ENCODE data around the gene GRIK3.
A peak's percentile ranks its signal among the peaks of the same experiment; 100 is the strongest.
"Not testable (repeated sequence)": the region's sequence is repeated elsewhere in the genome, so short reads cannot be mapped to it uniquely, and the experiment has no call there.

GRIK3 gene

DNA sequence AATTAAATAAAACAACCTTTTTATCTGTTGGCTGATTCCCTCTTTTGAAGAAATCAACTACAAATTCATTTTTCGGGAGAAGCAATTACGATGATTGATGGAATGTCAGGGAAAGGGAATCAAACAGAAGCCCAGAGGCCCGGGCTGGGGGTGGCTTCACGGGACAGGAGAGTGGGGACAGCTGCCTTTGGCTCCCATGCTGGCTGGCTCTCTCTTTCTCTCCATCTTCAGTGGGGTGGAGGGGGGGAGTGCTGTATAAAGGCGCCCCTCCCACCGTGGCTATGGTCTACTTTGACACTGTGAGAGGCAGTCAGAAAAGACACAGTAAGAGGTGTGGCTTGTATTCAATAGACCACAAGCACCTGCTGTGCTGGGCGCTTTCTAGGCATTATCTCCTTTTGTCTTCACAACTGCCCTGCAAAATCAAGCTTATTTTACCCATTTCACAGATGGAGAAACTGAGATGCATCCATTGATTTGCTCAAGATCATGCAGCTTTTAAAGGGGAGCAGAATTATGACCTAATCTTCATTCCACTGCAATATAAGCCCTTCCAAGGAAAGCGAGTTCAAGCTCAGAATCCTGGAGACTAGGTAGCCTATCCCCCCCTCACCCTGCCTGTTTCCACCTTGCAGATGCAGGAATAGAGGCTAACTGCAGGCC, 92.9 kb downstream of the GRIK3 start:
- no peak for DNase-seq (ENCODE audit: low read depth)

DNA sequence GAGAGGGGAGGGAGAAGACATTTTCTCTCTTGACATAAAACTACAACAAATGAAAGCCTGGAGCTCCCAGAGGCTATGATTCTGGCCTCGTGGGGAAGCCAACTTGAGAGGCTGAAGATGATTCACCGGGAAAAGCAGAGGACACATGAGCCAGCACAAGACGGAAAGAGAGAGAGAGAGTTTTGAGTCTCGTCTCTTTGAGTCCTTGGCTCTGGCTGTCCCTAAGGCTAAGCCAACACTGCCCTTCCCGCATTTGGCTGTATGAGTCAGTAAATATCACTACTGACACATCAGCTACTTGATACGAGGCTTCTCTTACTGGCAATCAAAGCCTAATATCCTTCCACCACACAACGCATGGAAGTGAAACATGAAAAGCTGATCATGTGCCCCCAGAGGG, 95.5 kb downstream of the GRIK3 start:
- no peak for DNase-seq (ENCODE audit: low read depth)

DNA sequence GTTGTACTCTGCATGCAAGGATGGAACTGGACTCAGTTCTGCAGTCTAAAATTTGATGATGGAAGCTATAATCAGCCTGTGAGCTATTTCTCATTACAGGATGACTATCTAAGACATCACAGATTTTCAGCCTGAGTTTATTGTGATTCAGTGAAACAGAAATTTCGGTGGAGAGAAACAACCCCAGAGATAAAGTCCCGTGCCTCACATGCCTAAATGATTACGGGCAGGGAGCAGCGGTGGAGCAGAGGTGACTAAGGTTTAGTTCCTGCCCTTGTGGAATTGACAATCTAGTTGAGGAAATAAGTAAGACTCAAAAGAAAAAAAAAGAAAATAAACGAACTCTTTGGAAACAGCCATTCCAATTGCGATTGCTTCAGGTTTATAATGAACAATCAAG, 96.9 kb downstream of the GRIK3 start:
- no peak for DNase-seq (ENCODE audit: low read depth)

DNA sequence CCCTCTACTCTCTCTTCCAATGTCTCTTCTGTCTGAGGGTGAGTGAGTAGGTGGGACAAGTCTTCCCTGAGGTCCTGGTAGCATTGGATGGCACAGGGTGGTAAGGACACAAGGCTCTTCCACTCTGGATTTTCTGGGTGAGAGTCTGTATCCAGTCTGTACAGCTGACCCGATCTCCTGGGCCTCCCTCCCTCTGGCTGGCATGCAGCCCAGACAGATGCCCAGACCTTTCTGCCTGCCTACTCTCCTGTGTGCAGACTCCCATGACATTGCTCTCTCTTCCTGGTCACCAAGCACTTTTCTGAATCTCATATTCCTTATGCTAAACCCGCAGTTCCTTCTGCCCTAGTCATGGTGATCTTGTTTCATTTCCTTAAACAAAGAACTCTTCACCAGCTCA, 100.3 kb downstream of the GRIK3 start:
- no peak for DNase-seq (ENCODE audit: low read depth)

DNA sequence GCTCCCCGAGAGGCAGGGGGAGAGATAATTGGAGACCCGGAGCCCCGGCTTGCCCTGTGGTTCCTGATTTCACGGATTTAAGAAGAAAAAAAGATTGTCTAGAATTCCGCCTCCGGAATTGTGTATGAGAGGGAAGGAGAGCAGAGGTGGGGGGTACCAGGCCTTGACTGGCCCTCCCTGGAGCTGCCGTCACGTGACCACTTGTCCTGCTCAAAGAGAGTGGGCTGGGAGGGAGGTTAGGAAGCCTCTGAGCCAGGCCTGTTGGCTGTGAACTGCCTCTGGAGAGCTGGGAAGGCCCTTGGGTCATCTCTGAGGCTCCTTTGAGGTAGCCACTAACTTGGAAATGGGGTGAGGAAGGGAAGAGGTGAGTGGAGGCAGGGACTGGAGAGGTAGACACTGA, 106.5 kb downstream of the GRIK3 start:
- DNase-seq (ENCODE audit: low read depth): no peak

DNA sequence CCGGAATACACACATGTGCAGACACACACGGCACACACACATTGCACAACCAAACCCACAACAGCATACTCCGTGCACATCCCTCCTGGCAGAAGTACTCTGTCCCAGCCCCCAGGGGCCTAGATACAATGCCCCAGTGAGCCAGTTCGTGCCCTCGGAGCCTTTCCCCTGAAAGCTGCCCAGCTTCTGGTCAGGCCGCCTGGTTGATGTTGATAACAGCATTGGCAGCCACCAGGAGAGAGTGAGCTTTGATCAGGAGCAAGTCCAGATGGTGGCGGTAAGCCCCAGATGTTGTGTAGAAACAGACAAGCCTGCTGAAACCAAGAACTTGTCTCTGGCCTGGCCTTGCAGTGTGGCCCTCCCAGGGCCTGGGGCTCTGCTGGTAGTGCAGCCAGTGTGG, 109.1 kb downstream of the GRIK3 start:
- DNase-seq (ENCODE audit: low read depth): no peak

DNA sequence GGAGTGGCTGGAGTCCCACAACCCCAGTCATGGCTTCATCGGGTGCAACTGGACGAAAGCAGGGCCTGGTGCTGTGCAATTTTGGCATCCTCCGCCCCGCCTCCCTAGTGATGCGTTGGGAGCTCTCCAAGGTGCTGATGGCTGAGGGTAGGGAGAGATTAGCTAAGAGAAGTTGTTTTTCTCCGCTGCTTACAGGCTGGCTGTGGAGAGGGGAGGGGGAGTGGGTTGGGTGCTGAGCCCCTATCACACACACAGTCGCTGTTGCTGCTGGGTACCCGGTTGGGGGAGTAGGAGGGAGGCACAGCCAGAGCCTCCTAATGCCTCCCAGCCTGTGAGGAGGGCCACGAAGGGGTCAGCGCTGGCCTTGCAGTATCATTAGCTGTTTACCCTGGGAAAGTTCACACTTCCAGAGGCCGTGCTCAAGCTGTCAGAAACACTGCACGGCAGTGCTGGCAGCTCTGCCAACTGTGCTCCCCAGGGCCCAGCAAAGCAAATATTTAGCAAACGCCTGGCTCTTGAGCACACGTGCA, 110.0 kb downstream of the GRIK3 start:
- peak; percentile 23 for DNase-seq (ENCODE audit: low read depth)

DNA sequence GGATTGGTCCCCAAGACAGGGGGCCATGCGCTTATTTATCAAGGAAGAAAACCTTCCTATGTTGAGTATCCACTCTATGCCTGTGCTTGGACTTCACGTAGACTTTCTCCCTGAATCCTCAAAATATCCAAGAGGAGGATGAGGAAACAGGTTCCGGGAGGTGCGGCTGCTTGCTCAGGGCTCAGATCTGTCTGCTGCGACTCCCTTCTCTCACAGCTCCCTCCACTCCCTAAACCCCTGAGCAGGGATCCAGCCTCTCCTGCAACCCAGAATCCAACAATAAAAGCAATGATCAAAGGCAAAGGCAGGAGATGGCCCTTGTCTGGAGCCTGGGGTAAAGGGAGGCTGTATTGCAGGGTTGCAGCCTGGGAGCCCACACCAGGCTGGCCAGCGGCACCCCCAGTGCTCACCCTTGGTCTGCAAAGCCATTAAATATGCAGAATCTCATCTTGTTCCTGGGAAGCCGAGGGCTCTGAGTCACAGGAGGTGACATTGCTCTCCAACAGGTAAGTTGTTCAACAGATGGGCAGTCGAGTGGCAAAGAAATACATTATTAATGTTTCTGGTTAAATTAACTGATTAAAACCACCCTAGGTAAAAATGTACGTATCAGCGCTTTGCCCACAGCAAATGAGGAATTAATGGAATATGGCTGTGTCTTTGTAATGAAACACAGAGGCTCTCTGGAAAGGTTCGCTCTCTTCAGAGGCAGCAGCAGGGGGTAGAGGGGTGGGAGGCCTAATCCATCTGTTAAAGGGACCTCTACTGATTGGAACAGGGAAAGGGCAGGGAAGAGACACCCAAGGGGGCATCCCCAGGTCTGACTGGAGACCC, 111.5 kb downstream of the GRIK3 start:
- no peak for DNase-seq (ENCODE audit: low read depth)

DNA sequence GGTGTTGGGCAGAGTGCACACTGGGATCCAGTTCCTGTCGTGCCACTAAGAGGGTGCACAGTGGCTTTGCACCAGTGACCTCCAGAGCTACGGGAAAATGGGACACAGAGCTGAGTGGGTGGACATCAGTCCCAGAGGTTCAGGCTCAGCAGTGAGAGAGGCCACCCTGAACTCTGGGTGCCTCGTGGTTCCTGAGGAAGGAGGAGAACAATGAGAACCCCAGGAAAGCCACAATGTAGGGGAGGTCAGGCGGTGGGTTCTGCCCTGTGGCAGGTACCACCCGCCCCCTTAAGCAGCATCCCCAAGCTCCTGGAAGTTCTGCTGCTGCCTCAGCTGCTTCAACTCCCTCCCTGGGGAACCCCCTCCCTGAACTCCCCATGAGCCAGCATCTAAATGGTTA, 112.2 kb downstream of the GRIK3 start:
- no peak for DNase-seq (ENCODE audit: low read depth)

DNA sequence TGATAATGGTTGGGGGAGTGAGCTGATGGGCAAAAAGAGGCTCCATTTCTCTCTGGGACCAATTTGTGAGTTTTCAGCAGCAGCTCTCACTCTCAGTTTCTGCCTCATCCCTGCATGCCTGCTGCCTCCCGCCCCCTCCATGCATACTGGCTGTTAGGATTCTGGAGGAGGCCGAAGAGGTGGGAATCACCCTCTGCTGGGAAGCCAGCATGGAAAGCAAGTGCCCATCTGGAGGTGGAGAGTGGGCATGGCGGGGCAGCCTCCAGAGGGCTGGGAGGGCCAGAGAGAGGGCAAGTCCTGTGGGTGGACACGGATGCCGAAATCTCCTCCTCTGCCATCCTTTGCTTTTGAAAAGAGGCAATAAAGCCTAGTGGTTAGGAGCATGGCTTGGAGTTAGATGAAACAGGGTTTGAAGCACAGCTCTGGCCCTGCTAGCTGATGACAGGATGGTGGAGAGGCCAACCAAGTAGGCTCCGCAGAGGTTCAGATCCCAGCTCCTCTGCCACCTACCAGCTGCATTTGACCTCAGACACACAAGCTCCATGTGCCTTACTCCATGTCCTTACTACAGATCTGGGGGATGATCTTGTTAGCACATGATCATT, 113.4 kb downstream of the GRIK3 start:
- no peak for DNase-seq (ENCODE audit: low read depth)

DNA sequence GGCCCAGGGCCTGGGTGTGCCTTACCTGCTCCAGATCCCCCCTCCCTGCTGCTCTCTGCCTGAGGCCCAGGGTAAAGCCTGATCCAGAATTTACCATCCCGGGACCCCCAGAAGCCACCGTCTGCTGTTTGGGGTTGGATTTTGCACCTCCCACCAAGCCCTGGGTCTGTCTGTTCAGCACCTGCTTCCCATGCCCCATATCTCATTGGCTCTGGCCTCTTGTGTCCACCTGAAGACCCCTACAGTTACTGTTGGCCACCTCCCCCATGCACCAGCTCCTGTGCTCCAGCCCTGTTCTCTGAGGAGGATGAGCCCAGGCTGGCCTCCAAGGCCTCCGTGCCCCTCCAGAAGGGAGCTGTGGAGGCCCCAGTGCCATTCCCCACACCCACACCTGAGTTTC, 113.9 kb downstream of the GRIK3 start:
- DNase-seq (ENCODE audit: low read depth): no peak

DNA sequence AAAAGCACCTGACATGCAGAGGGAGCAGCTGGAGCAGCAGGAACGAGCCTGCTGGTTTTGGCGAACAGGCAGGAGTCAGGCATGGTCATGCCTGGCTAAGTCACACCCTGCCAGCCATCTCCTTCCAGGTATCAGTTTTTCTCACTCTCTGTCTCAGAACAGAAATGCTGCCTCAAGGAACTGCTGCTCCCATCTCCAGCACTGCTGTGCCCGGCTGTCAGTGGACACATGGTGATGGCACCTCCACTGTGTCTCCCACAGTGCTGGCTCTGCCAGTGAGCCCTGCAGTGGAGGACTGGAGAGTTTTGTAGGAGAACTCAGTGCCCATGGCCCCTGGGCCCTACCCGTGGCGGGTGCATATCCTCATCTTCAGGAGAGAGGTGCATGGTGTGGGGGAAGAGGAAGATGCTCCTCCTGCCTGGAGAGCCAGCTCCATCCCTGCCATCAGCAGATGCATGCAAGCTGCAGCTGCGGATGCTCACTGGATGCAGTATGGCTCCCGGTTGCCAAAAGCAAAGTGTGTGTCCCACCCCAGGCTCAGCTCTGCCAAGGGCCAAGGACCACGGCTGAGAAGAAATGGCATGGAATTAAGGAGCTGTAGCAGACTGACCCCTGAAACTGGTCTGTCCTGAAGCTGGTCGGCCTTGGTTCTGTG, 114.7 kb downstream of the GRIK3 start:
- DNase-seq (ENCODE audit: low read depth): no peak

DNA sequence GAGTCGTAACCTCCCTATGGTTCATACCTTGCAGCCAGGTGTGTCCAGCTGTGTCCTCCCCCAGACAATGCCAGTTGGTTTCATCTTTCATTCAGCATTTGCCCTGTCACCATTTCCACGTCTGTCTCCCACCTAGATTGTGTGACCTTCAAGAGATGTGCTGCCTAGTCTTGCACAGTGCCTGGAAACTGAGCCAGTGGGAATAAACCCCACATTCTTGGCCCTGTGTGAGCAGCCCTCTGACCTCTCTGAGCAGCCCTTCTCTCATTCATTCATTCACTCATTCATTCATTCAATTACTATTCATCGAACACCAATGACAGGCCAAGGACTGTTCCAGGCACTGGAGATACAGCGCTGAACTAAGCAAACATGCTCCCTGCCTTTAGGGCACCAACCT, 115.7 kb downstream of the GRIK3 start:
- DNase-seq (ENCODE audit: low read depth): no peak

DNA sequence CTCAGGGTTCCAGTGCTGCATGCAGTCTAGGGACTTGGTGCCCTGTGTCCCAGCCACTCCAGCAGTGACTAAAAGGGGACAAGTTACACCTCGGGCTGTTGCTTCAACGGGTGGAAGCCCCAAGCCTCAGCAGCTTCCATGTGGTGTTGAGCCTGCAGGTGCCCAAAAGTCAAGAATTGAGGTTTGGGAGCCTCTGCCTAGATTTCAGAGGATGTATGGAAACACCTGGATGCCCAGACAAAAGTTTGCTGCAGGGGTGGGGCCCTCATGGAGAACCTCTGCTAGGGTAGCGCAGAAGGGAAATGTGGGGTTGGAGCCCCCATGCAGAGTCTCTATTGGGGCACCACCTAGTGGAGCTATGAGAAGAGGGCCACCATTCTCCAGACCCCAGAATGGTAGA, 117.8 kb downstream of the GRIK3 start:
- not testable (repeated sequence) for DNase-seq (ENCODE audit: low read depth)

DNA sequence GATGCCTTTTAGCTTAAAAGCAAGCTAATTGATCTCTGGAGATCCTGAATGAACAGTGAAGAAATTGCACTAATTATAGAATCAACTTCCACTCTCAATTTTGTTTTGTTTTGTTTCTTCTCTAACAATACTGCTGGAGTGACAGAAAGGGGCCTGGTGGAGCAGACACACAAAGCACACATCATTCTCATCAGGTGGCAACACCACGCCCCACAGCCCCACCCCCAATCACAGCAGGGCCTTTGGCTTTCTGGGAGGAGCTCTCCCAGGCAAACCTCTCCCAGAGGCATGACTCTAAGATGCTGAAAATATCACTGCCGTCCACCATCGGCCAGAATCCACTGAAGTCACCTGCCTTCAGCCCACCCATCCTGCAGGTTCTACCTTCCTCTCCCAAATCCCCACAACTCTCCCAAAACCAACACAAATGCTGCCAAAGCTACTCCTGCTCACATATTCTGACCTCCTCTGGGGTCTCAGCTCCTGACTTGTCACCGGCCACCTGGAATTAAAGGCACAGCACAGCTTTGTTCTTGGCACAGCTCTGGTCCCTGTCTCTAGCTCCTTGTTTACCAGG, 120.7 kb downstream of the GRIK3 start:
- no peak for DNase-seq (ENCODE audit: low read depth)

DNA sequence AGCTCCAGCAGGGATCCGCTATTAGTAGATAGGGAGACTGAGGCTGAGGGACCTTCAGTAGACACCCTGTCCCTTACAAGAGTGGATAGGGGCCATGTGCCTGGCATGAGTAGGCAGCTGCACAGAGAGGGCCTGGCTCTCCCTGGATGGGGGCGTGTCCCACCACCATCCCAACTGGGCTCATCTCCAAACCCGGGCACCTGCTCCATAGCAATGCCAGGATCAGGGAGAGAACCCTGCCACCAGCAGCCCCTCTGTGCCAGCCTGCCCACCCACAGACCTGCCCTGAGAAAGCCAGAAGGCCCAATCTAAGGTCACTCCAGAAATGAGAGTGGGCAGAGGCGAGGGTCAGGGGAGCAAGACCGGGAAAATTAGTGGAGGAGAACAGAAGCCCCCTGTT, 121.3 kb downstream of the GRIK3 start:
- no peak for DNase-seq (ENCODE audit: low read depth)

DNA sequence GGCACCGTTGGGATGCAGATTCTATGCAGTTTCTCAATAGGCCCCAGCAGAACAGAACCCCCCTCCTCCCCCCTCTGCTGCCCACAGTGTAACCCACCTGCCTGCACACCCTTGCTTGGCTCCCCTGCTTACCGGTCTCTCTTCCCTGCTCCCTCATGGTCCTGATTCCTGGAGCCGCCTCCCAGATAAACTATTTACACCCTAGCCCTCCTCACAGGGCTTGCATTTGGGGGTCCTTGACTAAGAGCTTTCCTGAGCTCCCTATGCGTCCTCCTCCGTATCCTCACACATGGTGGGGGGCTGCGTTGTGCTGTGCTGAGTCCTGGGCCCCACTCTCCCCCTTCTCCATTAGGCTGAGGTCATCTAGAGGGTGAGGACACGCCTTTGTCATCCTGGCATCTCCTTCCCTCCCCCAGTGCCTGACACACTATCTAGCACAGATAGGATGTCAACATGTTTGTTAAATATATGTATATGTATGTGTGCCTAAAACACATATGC, 121.9 kb downstream of the GRIK3 start:
- no peak for DNase-seq (ENCODE audit: low read depth)

DNA sequence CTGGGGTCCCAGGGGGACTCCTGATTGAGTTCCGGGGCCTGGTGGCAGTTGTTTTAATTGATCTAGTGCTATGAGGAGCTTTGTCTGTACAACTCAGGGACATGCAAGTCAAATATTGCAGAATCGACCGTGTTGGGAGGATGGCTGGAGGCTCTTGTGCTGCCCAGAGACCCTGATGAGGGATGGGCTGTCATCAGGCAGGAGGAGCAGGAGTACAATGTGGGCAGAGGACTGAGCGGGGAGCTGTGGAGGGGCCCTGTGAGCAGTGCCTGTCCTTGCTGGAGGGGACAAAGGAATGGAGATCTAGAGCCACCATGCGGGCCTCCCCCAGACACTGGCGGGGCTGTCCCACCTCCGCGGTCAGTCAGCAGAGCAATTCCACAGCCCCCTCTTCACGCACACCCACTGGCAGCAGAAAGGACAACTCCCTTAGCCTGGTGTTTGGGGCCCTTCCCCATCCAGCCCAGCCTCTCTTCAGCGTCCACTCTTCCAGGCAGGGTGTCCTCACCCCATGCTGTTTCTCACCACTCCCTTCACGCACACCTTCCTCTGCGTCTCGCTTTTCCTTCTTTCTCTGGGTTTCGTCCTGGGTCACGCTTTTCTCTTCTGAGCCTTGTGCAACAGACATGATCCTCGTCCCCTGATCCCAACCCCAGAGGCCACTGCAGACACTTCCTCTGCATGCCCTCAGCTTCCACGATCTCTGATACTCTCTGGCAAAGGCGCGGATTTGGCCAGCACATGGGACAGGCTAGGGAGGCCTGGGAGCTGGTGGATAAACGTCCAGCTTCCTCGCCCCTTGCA, 122.6 kb downstream of the GRIK3 start:
- DNase-seq (ENCODE audit: low read depth): no peak

DNA sequence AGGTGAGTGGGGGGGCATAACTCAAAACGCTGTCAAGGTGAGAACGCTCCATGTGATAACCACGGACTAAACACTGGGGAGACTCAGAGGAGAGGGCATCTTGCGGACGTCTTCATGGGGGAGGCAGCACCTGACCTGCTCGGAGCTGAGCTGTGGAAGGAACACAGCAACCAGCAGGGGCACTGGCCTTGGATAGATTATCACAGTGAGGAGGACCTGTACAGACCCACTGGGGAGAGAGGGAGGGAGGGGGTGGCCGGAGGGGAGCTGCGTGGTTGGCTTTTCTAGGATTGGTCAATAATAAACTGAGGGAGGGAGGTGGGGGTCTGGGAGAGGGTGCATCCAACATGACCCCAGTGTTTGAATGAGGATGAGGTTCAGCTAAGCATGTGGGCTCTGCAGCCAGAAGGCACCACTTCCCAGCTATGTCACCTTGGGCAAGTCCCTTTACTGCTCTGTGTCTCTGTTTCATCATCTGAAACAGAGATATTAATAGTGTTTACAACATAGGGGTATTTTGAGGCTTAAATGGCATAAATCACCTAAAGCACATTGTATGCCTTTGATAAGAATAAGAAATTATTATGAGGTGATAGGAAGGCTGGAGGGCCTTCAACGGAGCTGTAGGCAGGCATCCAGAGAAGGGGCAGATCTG, 123.3 kb downstream of the GRIK3 start:
- no peak for DNase-seq (ENCODE audit: low read depth)

DNA sequence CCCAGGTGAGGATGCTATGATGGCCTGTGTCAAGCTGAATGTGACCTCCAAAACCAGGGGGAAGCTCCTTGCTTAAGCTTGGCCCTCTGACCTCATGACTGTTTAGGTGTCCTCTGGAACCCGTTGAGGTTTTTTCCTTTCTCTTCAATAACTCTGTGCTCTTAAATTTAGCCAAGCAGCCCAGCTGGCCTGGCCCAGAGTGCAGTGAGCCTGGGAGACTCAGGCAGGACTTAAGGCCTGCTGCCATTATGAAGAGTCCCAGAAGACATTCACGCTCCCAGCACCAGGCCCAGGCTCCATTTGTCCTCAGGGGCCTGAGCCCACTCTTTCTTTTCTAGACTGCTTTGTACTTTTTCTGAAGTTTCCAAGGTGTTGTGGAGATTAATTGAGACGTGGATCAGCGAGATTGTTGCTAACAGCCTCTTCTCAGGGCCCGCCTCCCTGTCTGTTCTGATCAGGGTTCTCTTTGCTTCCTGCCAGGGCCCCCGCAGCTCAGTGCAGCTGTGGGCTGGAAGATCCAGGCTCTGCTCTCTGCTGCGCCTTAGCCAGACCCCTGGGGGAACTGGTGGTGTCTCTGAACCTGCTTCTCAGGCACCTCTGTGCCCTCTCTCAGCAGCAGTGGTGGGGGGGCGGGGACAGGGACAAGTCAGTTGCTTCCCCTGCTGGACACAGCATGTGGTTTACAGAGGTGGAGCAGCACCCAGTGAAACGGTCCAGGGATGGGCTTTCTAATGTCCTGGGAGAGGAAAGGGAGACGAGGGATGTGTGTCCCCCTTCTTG, 124.2 kb downstream of the GRIK3 start:
- no peak for DNase-seq (ENCODE audit: low read depth)
